ENCODE data around the gene LRP5.
"Not testable (repeated sequence)": the region's sequence is repeated elsewhere in the genome, so short reads cannot be mapped to it uniquely, and the experiment has no call there.

The LRP5 gene

DNA sequence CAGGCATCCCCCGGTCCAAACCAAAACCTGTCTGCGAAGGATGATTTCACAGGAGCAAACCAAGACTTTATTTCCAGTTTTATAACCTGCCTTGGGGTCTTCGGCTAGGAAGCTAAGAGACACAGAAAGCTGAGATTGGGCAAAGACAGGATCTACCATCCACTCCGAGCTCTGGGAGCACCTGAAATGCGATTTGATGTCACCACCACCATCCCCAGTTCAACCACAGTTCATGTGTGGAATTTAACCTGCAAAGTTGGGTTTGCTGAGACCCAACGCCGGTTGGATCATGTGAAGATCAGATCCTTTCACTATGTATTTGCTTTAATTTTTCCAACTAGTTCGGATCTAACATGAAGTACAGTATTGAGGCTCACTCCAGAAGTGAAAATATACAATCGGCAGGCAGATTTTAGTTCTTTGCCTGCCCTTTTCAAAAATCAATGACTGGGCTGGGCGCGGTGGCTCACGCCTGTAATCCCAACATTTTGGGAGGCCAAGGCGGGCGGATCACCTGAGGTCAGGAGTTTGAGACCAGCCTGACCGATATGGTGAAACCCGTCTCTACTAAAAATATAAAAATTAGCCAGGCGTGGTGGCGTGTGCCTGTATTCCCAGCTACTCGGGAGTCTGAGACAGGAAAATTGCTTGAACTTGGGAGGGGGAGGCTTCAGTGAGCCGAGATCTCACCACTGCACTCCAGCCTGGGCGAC, 39.2 kb upstream of the LRP5 start:
- no peak for ATAC-seq
- peaks cover 15% of the 10 kb centered on the region for H3K36me3 Mint-ChIP-seq

GRCh38 chr11:68274306-68274705, 38.1 kb upstream of the LRP5 start:
- H3K4me1 Mint-ChIP-seq: peaks cover 27% of the 10 kb centered on the region
- peak overlapping the region; percentile 26 for H3K4me3 Mint-ChIP-seq
- no peak for DNase-seq (ENCODE audit: low spot score in 2 of 2)
- H3K9me3 Mint-ChIP-seq: no peaks in the 10 kb centered on the region
- peaks cover 15% of the 10 kb centered on the region for H3K36me3 Mint-ChIP-seq
- ATAC-seq: no peak
- no peak overlapping the region for H3K27ac Mint-ChIP-seq

More for the DNA sequence above, 39.2 kb upstream of the LRP5 start:
- DNase-seq (ENCODE audit: low spot score in 2 of 2): no peak
- H3K4me3 Mint-ChIP-seq: peak overlapping the region; percentile 93
- peaks cover 29% of the 10 kb centered on the region for H3K4me1 Mint-ChIP-seq
- no peaks in the 10 kb centered on the region for H3K9me3 Mint-ChIP-seq
- no peak overlapping the region for H3K27ac Mint-ChIP-seq

DNA sequence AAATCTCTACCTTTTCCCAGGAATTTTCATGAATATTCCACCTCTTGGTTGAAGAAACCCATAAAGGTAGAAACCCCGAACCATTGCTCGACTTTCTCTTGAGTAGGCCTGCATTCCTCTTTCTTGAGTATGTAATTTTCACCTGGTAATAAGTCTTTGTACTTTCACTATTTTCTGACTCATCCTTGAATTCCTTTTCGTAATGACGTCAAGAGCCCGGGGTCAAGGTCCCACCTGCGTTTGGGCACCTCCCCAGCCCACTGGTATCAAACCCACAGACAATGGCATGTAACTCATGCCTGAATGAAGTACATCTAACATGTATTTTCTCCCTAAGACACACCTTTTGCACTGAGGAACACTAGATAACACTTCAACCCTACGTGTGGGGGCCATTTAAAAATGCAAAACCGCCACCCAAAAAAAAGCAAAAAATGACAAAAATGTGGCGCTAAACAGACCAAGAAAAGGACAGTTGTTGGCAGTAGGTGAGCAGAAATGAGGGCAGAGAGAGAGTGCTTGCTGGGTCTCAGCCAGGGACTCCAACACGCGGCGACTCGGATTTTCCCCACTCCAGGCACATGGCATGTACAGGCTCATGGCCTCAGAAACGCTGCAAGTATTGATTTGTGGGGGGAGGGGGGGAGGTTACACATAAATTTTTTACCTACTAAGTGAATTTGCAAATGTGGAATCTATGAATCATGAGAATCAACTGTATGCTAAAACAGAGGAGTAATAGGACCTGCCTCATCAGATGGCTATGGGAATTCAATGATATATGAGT, 36.5 kb upstream of the LRP5 start:
- H3K4me3 Mint-ChIP-seq: no peak overlapping the region
- H3K9me3 Mint-ChIP-seq: no peaks in the 10 kb centered on the region
- DNase-seq (ENCODE audit: low spot score in 2 of 2): no peak
- H3K36me3 Mint-ChIP-seq: peaks cover 15% of the 10 kb centered on the region
- ATAC-seq: no peak
- no peak overlapping the region for H3K27ac Mint-ChIP-seq
- peaks cover 11% of the 10 kb centered on the region for H3K4me1 Mint-ChIP-seq

GRCh38 chr11:68276861-68277260, 35.5 kb upstream of the LRP5 start:
- no peaks in the 10 kb centered on the region for H3K9me3 Mint-ChIP-seq
- H3K36me3 Mint-ChIP-seq: peaks cover 6% of the 10 kb centered on the region
- no peak overlapping the region for H3K4me3 Mint-ChIP-seq
- DNase-seq (ENCODE audit: low spot score in 2 of 2) (no peak), ATAC-seq (no peak)
- no peak overlapping the region for H3K27ac Mint-ChIP-seq
- peaks cover 11% of the 10 kb centered on the region for H3K4me1 Mint-ChIP-seq

DNA sequence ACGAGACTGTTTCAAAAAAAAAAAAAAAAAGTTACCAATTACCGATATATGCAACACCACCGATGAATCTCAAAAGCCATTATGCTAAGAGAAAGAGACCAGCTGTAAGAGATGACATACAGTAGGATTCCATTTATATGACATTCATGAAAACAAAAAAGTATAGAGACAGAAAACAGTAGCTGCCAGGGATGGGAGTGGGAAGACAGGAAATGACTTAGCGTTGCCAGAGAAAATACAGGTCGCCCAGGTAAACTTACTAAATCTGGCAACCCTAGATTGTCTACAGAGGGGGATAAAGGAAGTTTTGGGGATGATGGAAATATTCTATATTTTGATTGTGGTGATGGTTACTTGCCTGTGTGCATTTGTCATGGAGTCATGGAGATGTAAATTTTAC, 32.7 kb upstream of the LRP5 start:
- Mint-ChIP-seq H3K4me3 (no peak overlapping the region), H3K27ac (no peak overlapping the region), H3K9me3 (peaks cover 2% of the 10 kb centered on the region), H3K4me1 (peaks cover 20% of the 10 kb centered on the region), H3K36me3 (peaks cover 6% of the 10 kb centered on the region)
- ATAC-seq (no peak), DNase-seq (ENCODE audit: low spot score in 2 of 2) (no peak)

DNA sequence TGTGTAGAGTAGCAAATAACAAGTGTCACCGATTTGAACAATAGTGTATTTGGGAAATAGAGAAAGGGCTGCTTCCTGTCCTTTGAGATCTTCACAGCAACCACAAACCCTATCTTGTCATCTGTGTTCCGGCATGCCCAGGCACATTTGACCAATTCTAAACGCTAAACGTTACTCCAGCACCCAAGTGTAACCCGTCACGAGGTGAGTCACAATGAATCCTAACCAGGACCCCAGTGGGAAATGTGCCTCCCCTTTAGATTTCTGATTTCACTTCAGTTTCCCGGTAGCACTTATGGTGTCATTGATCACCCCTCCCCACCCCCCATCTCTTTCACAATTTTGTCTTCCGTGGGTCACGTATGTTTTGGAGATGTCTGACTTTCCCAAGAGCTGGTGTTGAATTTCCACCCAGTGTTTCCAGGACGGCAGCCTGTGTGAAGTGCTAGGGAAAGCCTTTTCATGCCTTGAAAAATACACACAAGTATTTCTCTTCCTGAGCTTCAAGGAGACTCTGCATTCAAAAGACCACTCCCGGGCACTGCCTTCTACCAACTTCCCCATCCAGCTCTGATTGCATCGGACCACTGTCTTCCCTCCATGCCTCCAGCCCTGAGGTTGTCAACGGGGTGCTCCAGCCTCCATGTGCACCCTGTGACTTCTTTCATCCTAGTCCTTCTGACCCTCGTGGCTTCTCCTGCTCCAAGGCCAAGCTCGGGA, 30.1 kb upstream of the LRP5 start:
- Mint-ChIP-seq H3K4me1 (peaks cover 20% of the 10 kb centered on the region), H3K9me3 (peaks cover 3% of the 10 kb centered on the region), H3K4me3 (peak overlapping the region; percentile 44), H3K36me3 (peaks cover 12% of the 10 kb centered on the region), H3K27ac (peak overlapping the region; percentile 76)
- no peak for DNase-seq (ENCODE audit: low spot score in 2 of 2)
- peak; percentile 94 for ATAC-seq

DNA sequence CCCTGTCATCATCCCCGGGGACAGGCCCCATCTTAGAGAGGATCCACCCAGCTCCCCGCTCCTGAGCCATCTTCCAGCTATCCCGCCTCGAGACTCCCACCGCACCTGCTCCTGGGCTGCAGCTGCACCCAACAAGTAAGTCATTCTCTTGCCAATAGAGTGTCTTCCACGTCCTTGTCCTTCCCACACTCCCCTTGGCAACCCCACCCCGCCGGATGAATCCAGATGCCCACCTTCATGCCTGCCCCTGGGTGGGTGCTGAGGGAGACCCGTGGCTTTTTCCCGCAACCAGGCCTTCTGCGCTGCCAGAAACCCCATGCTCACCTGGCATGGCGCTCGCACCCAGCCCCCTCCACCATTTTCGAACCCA, 29.5 kb upstream of the LRP5 start:
- Mint-ChIP-seq H3K9me3 (peaks cover 3% of the 10 kb centered on the region), H3K4me1 (peaks cover 20% of the 10 kb centered on the region), H3K36me3 (peaks cover 12% of the 10 kb centered on the region), H3K27ac (peak overlapping the region; percentile 76), H3K4me3 (peak overlapping the region; percentile 44)
- DNase-seq (ENCODE audit: low spot score in 2 of 2) (no peak), ATAC-seq (no peak)

- peaks cover 12% of the 10 kb centered on the region for H3K36me3 Mint-ChIP-seq
- DNase-seq (ENCODE audit: low spot score in 2 of 2); H3K27ac Mint-ChIP-seq; ATAC-seq; H3K4me3 Mint-ChIP-seq; H3K9me3 Mint-ChIP-seq: not testable (repeated sequence)
- H3K4me1 Mint-ChIP-seq: peaks cover 20% of the 10 kb centered on the region
Measured at GRCh38 chr11:68284588-68284987, 27.8 kb upstream of the LRP5 start.

DNA sequence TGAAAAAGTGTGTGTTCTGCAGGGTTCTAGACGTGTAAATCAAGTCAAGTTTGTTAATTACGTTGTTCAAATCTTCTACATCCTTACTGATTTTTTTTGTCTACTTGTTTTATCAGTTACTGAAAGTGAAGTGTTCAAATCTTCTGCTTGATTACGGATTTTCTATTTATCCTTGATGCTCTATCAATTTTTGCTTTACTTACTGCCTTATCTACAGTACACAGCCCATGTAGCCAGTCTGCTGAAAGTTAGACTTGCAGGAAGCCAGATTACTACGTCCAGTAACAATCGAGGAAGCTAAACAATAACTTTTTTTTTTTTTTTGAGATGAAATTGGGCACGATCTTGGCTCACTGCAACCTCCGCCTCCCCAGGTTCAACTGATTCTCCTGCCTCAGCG, 25.0 kb upstream of the LRP5 start:
- Mint-ChIP-seq H3K27ac (no peak overlapping the region), H3K4me3 (no peak overlapping the region), H3K36me3 (peaks cover 12% of the 10 kb centered on the region)

GRCh38 chr11:68289456-68289855, 22.9 kb upstream of the LRP5 start:
- Mint-ChIP-seq H3K9me3 (peaks cover 3% of the 10 kb centered on the region), H3K4me1 (no peaks in the 10 kb centered on the region)
- no peak for ATAC-seq

More for the DNA sequence above, 25.0 kb upstream of the LRP5 start:
- no peak for ATAC-seq
- H3K4me1 Mint-ChIP-seq: peaks cover 11% of the 10 kb centered on the region
- no peak for DNase-seq (ENCODE audit: low spot score in 2 of 2)
- peaks cover 3% of the 10 kb centered on the region for H3K9me3 Mint-ChIP-seq

GRCh38 chr11:68293708-68294107, 18.7 kb upstream of the LRP5 start:
- H3K27ac Mint-ChIP-seq: no peak overlapping the region
- ATAC-seq: no peak
- no peak for DNase-seq (ENCODE audit: low spot score in 2 of 2)

More at GRCh38 chr11:68289456-68289855, 22.9 kb upstream of the LRP5 start:
- DNase-seq (ENCODE audit: low spot score in 2 of 2): no peak
- H3K36me3 Mint-ChIP-seq: peaks cover 7% of the 10 kb centered on the region
- no peak overlapping the region for H3K4me3 Mint-ChIP-seq
- H3K27ac Mint-ChIP-seq: no peak overlapping the region

GRCh38 chr11:68295271-68295670, 17.1 kb upstream of the LRP5 start:
- no peak overlapping the region for H3K4me3 Mint-ChIP-seq
- no peak for ATAC-seq
- H3K36me3 Mint-ChIP-seq: no peaks in the 10 kb centered on the region
- peaks cover 7% of the 10 kb centered on the region for H3K4me1 Mint-ChIP-seq
- H3K27ac Mint-ChIP-seq: no peak overlapping the region
- no peaks in the 10 kb centered on the region for H3K9me3 Mint-ChIP-seq
- no peak for DNase-seq (ENCODE audit: low spot score in 2 of 2)

More at GRCh38 chr11:68293708-68294107, 18.7 kb upstream of the LRP5 start:
- Mint-ChIP-seq H3K4me3 (no peak overlapping the region), H3K9me3 (no peaks in the 10 kb centered on the region), H3K4me1 (peaks cover 7% of the 10 kb centered on the region), H3K36me3 (no peaks in the 10 kb centered on the region)

DNA sequence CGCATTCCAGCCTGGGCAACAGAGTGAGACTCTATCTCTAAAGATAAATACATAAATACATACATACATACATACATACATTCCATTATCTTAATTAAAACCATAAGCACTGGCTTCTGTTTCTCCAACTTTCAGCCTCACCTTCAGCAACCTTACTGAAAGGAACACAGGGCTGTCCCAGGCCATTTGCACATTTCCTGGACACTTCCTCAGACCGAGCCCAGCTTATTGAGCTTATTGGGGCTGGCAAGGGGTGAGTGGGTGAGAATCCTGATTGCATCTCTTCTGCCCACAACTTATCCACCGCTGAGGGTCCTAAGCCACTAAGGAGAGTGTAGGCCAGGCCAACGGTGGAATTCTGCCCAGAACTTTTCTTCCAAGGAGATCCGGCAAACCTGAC, 16.5 kb upstream of the LRP5 start:
- no peak overlapping the region for H3K4me3 Mint-ChIP-seq
- peaks cover 7% of the 10 kb centered on the region for H3K4me1 Mint-ChIP-seq
- H3K9me3 Mint-ChIP-seq: no peaks in the 10 kb centered on the region
- H3K27ac Mint-ChIP-seq: no peak overlapping the region
- no peak for ATAC-seq
- H3K36me3 Mint-ChIP-seq: no peaks in the 10 kb centered on the region
- DNase-seq (ENCODE audit: low spot score in 2 of 2): no peak

- Mint-ChIP-seq H3K9me3 (no peaks in the 10 kb centered on the region), H3K4me1 (peaks cover 7% of the 10 kb centered on the region), H3K27ac (no peak overlapping the region), H3K36me3 (no peaks in the 10 kb centered on the region), H3K4me3 (no peak overlapping the region)
- ATAC-seq: no peak
- no peak for DNase-seq (ENCODE audit: low spot score in 2 of 2)
Measured at GRCh38 chr11:68296344-68297051, 15.9 kb upstream of the LRP5 start.

DNA sequence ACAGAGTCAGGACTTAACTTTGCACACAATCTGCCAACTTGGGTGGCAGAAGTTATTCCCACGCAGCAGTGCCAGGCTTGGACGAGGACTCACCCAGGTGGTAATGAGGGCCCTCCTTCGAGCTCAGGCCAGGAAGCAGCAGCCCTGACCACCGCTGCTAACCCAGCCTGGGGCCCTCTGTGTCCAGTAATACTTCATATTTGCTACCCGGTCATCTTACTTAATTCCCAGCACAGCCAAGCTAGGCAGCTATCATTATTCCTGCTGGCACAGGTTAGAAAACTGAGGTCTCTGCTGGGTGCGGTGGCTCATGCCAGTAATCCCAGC, 15.4 kb upstream of the LRP5 start:
- Mint-ChIP-seq H3K4me3 (no peak overlapping the region), H3K36me3 (no peaks in the 10 kb centered on the region), H3K9me3 (no peaks in the 10 kb centered on the region), H3K27ac (no peak overlapping the region), H3K4me1 (peaks cover 7% of the 10 kb centered on the region)
- no peak for DNase-seq (ENCODE audit: low spot score in 2 of 2)
- ATAC-seq: no peak

Measured in stimulated activated effector memory CD8-positive, alpha-beta T cell treated with anti-CD3 and anti-CD28 coated beads, Interleukin-12 subunit alpha, Interleukin-12 subunit beta, amount 100 ng/mL, for 72 hours (primary cell).